Measurements from ENCODE around the gene ZNF823. TPM values are rescaled to one million over a fixed set of nuclear protein-coding genes. Genes with fewer than 3 reads are reported as not detected.
A peak's percentile ranks its signal among the peaks of the same experiment; 100 is the strongest.

The ZNF823 gene
- polyA plus RNA-seq (7.8 and 13.6 TPM in 2 replicates), polyA minus RNA-seq (27.0 and 35.5 TPM in 2 replicates)

GRCh38 chr19:11738746-11739620 lies at the start of gene ZNF823:
TSS of gene ZNF823 (minus strand) at chr19:11738946. CDS start at chr19:11738819, 127 bp downstream.
- H2AFZ ChIP-seq (ENCODE audit: low read depth, low read length), result peak within 1 kb of the TSS; percentile 56

More at GRCh38 chr19:11738746-11739620, at the start of gene ZNF823:
- no peaks in the 10 kb centered on the region for H3F3A ChIP-seq (ENCODE audit: insufficient read depth, low read length, poor library complexity, severe bottlenecking)
- H3K27ac ChIP-seq (ENCODE audit: low read length), result peak within 1 kb of the TSS; percentile 77
- no peaks in the 10 kb centered on the region for H3K36me3 ChIP-seq (ENCODE audit: insufficient read depth, low read length)
- peak within 1 kb of the TSS; percentile 53 for H3K4me2 ChIP-seq (ENCODE audit: low read length)
- TF ChIP-seq TAF1 (IDR thresholded peaks at IDR 0.05; ENCODE audit: low read depth) (peak; percentile 87), CTCF (IDR thresholded peaks at IDR 0.05; ENCODE audit: poor library complexity, severe bottlenecking) (no peak), REST (IDR thresholded peaks at IDR 0.05; ENCODE audit: borderline replicate concordance) (peak; percentile 67), EP300 (conservative IDR thresholded peaks at IDR 0.05; ENCODE audit: poor library complexity, severe bottlenecking) (peak; percentile 32), POLR2AphosphoS5 (IDR thresholded peaks at IDR 0.05) (peak; percentile 87), SMC3 (conservative IDR thresholded peaks at IDR 0.05; ENCODE audit: poor library complexity) (peak; percentile 44), RAD21 (conservative IDR thresholded peaks at IDR 0.05) (no peak), MXI1 (conservative IDR thresholded peaks at IDR 0.05; ENCODE audit: poor library complexity, severe bottlenecking) (peak; percentile 84), EZH2 (IDR thresholded peaks at IDR 0.05; ENCODE audit: borderline replicate concordance, insufficient read depth, low read length, poor library complexity, severe bottlenecking) (no peak)
- H3K79me2 ChIP-seq (replicated peaks; ENCODE audit: insufficient read depth, low read length), result peaks cover 7% of the 10 kb centered on the region
- peak within 1 kb of the TSS; percentile 89 for H3K4me3 ChIP-seq (ENCODE audit: low read length)
- no peaks in the 10 kb centered on the region for H3K9me2 ChIP-seq (ENCODE audit: insufficient read depth, low read length)
- H3K9me3 ChIP-seq (ENCODE audit: low read length), result no peaks in the 10 kb centered on the region
- no peaks in the 10 kb centered on the region for H3K27me3 ChIP-seq (ENCODE audit: insufficient read depth, low read depth, low read length)
- H3K9ac ChIP-seq (ENCODE audit: low read length), result peak within 1 kb of the TSS; percentile 82
- H4K20me1 ChIP-seq (ENCODE audit: insufficient read depth), result no peaks in the 10 kb centered on the region
